GM18858 (cell line): ENCODE data around the gene AATK.
"Not testable (repeated sequence)": the region's sequence is repeated elsewhere in the genome, so short reads cannot be mapped to it uniquely, and the experiment has no call there.

ENCODE experiments used
- ATAC-seq: cut with Tn5 transposase; IDR thresholded peaks from one replicate; pipeline ENCODE4 v1.9.1; 2021; ENCODE audit not compliant: unreplicated experiment

Gene AATK

GRCh38 chr17:81094509-81095382 lies 71.3 kb downstream of the AATK start:
- no peak for ATAC-seq

GRCh38 chr17:81093619-81094508 lies 72.2 kb downstream of the AATK start:
- no peak for ATAC-seq

GRCh38 chr17:81092518-81093095 lies 73.4 kb downstream of the AATK start:
- no peak for ATAC-seq

GRCh38 chr17:81091774-81092517 lies 74.1 kb downstream of the AATK start:
- no peak for ATAC-seq

- ATAC-seq: no peak
Measured at GRCh38 chr17:81091154-81091553, 74.9 kb downstream of the AATK start.

- no peak for ATAC-seq
Measured at GRCh38 chr17:81090361-81091136, 75.5 kb downstream of the AATK start.

GRCh38 chr17:81086789-81087551 lies 79.1 kb downstream of the AATK start:
- ATAC-seq: no peak

- ATAC-seq: no peak
Measured at GRCh38 chr17:81085420-81085911, 80.6 kb downstream of the AATK start.

GRCh38 chr17:81084680-81085419 lies 81.2 kb downstream of the AATK start:
- no peak for ATAC-seq

GRCh38 chr17:81083125-81083765 lies 82.8 kb downstream of the AATK start:
- ATAC-seq: no peak

GRCh38 chr17:81082177-81083073 lies 83.6 kb downstream of the AATK start:
- ATAC-seq: no peak

- no peak for ATAC-seq
Measured at GRCh38 chr17:81081222-81082176, 84.5 kb downstream of the AATK start.

- no peak for ATAC-seq
Measured at GRCh38 chr17:81080019-81080418, 86.0 kb downstream of the AATK start.

- not testable (repeated sequence) for ATAC-seq
Measured at GRCh38 chr17:81078026-81078913, 87.8 kb downstream of the AATK start.

- no peak for ATAC-seq
Measured at GRCh38 chr17:81076141-81076679, 89.8 kb downstream of the AATK start.
